Measurements from ENCODE around the gene TNFRSF14. TPM values are rescaled to one million over a fixed set of nuclear protein-coding genes. Genes with fewer than 3 reads are reported as not detected.

The TNFRSF14 gene
- total RNA-seq, 3 donors from 2014 or later (not counting 1 experiment from before 2014, with no cell fraction given): 228 to 266 (median 262) TPM

DNA sequence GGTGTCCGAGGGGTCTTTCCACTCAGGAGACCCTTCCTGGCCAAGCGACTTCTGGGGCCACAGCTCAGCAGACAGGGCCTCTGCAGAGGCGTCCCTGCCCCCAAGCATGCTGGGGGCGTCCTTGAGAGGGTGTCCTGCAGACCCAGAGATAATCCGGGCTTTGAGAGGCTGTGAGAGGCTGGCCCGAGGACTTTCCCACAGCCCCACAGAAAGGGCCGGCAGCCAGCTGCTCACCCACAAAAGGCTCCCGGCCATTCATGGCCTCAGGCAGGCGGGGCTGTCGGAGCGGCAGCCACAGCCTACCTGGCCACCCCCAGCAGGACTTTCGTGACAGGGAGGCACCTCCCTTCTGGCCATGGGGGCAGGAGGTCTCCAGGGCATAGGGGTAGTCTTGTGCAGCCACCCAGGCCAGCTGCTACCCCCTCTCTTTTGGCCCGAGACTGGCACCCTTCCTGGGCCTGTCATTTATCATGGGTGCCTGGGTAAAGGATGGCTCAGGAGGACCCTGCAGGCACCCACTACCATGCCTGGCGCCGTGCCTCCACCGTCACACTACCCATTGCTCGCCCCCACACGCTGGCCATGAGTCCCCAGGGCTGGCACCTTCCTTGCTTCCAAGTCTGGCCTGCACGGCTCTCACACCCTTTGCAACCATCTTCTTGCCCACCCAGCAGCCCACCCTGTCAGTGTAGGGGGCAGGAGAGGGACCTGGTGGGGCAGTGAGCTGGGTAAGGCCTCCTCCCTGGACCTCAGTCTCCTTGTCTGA is 11.1 kb upstream of the TNFRSF14 start:
- Mint-ChIP-seq H3K36me3 (no peaks in the 10 kb centered on the region), H3K27me3 (ENCODE audit: low read depth in 2 of 2) (no peaks in the 10 kb centered on the region), H3K4me1 (peaks cover 0 to 31% of the 10 kb centered on the region in 2 donors), H3K27ac (peak overlapping the region; percentile 94 to 97), H3K9me3 (no peaks in the 10 kb centered on the region), H3K4me3 (no peak overlapping the region)
- no peak overlapping the region for H3K4me3 ChIP-seq (ENCODE audit: low read length)
- H3K36me3 ChIP-seq (ENCODE audit: control insufficient read depth, insufficient read depth, low read length): no peaks in the 10 kb centered on the region
- 85% methylated on average over 19 of the region's 19 CpGs for WGBS (ENCODE audit: insufficient coverage)
- peak overlapping the region; percentile 75 for H3K27ac ChIP-seq (ENCODE audit: low read length)
- intact Hi-C loops (cut with micrococcal nuclease): loop anchor here (10.0 kb wide), 2 partner anchors 100 to 350 kb away; partner anchors contain the start of gene FAAP20
- peaks cover 77% of the 10 kb centered on the region for H3K4me1 ChIP-seq (ENCODE audit: control insufficient read depth, insufficient read depth, low read length)
- no peaks in the 10 kb centered on the region for H3K9me3 ChIP-seq (ENCODE audit: control insufficient read depth, insufficient read depth, low read length)
- DNase-seq (peak in 1 of 2 donors; percentile 36), ATAC-seq (no peak)
- TF ChIP-seq, protein P1, sequence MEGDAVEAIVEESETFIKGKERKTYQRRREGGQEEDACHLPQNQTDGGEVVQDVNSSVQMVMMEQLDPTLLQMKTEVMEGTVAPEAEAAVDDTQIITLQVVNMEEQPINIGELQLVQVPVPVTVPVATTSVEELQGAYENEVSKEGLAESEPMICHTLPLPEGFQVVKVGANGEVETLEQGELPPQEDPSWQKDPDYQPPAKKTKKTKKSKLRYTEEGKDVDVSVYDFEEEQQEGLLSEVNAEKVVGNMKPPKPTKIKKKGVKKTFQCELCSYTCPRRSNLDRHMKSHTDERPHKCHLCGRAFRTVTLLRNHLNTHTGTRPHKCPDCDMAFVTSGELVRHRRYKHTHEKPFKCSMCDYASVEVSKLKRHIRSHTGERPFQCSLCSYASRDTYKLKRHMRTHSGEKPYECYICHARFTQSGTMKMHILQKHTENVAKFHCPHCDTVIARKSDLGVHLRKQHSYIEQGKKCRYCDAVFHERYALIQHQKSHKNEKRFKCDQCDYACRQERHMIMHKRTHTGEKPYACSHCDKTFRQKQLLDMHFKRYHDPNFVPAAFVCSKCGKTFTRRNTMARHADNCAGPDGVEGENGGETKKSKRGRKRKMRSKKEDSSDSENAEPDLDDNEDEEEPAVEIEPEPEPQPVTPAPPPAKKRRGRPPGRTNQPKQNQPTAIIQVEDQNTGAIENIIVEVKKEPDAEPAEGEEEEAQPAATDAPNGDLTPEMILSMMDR (IDR thresholded peaks at IDR 0.05): no peak
- no peaks in the 10 kb centered on the region for H3K27me3 ChIP-seq (ENCODE audit: control insufficient read depth, insufficient read depth, low read length)

DNA sequence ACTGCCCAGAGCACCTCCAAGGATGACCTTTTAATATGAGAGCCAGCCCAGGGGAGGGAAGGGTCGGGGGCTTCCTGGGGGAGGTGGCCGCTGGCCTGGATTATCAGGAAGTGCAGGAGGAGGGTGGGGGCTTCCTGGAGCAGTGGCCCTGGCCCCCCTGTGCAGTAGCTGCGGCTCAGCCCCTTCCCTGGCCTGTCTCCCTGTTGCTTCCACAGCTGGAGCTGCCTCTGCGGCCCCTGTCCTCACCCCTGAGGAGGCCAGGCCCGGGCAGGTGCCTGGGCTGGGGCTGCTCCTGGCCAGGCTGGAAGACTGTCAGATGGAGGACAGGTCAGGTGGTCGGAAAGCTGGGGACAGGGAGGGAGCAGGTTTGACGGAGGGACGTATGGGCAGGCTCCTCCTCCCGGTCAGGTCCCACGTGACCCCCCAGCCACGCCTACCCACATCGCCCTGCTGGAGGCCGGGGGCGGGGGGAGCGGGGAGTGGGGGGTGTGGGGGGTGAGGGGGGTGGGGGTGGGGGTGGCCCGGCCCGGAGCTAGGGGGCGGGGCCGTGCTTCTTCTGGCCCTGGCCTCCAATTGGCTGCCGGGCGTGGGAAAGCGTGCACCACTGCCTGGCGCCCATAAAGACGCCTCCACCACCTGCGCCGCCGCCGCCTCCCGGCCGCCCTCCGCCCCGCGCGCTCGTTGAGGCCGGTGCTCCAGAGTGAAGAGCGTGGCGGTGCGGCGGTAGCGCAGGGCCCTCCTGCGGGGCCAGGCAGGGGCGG is 10.2 kb upstream of the TNFRSF14 start:
- Histone ChIP-seq H3K27ac (ENCODE audit: low read length) (peak overlapping the region; percentile 97), H3K27me3 (ENCODE audit: control insufficient read depth, insufficient read depth, low read length) (no peaks in the 10 kb centered on the region), H3K36me3 (ENCODE audit: control insufficient read depth, insufficient read depth, low read length) (no peaks in the 10 kb centered on the region), H3K4me3 (ENCODE audit: low read length) (peak overlapping the region; percentile 93), H3K9me3 (ENCODE audit: control insufficient read depth, insufficient read depth, low read length) (no peaks in the 10 kb centered on the region), H3K4me1 (ENCODE audit: control insufficient read depth, insufficient read depth, low read length) (peaks cover 68% of the 10 kb centered on the region)
- peak; percentile 85 to 95 for DNase-seq
- Mint-ChIP-seq H3K4me3 (peak overlapping the region; percentile 94), H3K9me3 (no peaks in the 10 kb centered on the region), H3K4me1 (peaks cover 0 to 31% of the 10 kb centered on the region in 2 donors), H3K27me3 (ENCODE audit: low read depth in 2 of 2) (no peaks in the 10 kb centered on the region), H3K36me3 (no peaks in the 10 kb centered on the region), H3K27ac (peak overlapping the region; percentile 94 to 97)
- intact Hi-C loops (cut with micrococcal nuclease): loop anchor here (10.0 kb wide), 2 partner anchors 99 to 351 kb away; partner anchors contain the start of gene FAAP20
- TF ChIP-seq, protein P1 (IDR thresholded peaks at IDR 0.05): no peak
- 1% methylated on average over 34 of the region's 43 CpGs for WGBS (ENCODE audit: insufficient coverage)
- ATAC-seq: peak; percentile 52 to 75 (median 65)

DNA sequence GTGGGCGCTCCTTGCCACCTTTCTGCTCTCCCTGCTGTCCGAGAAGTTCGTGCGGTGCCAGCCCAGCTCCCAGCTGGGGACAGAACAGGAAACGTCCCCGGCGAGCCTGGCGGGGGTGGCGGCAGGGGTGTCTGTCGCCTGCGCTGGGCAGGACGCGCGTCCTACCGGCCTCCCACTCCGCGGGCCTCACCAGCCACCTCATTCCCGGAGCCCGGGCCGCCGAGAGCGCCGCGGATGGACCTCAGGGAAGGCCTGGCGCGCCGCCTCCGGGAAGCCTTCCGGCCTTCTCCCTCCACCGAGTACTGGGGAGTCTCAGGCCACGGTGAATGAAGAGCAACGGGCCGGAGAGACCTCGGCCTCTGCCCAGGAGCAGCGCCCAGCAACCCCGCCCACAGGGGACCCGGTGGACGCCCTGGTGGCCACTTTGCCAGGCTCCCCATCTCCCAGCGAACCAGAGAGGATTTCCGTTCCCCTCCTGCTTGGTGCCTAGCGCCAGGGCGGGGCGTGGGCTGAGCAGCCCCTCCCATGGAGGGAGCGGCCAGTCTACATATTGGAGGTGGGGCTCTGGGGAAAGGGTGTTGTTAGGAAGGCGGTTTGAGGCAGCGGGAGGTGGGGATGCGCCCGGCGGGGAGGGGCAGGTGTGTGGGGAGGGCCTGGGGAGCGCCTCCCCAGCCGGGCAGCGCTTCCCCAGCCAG is 9.5 kb upstream of the TNFRSF14 start:
- Histone ChIP-seq H3K27ac (ENCODE audit: low read length) (peak overlapping the region; percentile 97), H3K4me1 (ENCODE audit: control insufficient read depth, insufficient read depth, low read length) (peaks cover 61% of the 10 kb centered on the region), H3K9me3 (ENCODE audit: control insufficient read depth, insufficient read depth, low read length) (no peaks in the 10 kb centered on the region), H3K36me3 (ENCODE audit: control insufficient read depth, insufficient read depth, low read length) (no peaks in the 10 kb centered on the region), H3K27me3 (ENCODE audit: control insufficient read depth, insufficient read depth, low read length) (no peaks in the 10 kb centered on the region), H3K4me3 (ENCODE audit: low read length) (peak overlapping the region; percentile 93)
- DNase-seq: peak; percentile 74 to 94
- H3K27ac Mint-ChIP-seq: peak overlapping the region; percentile 94 to 97
- H3K4me1 Mint-ChIP-seq: peaks cover 0 to 31% of the 10 kb centered on the region in 2 donors
- intact Hi-C loops (cut with micrococcal nuclease): loop anchor here (1.0 to 10.0 kb wide), 4 partner anchors 20 to 352 kb away; partner anchors contain the start of genes FAAP20 and PANK4
- no peaks in the 10 kb centered on the region for H3K36me3 Mint-ChIP-seq
- under 1% methylated on average over 52 of the region's 52 CpGs for WGBS (ENCODE audit: insufficient coverage)
- H3K9me3 Mint-ChIP-seq: no peaks in the 10 kb centered on the region
- peak; percentile 41 to 67 (median 48) for ATAC-seq
- no peaks in the 10 kb centered on the region for H3K27me3 Mint-ChIP-seq (ENCODE audit: low read depth in 2 of 2)
- peak overlapping the region; percentile 94 for H3K4me3 Mint-ChIP-seq
- TF ChIP-seq, protein P1 (IDR thresholded peaks at IDR 0.05): no peak
